ENCODE results near the gene GABRG3.
"Not testable (repeated sequence)": the region's sequence is repeated elsewhere in the genome, so short reads cannot be mapped to it uniquely, and the experiment has no call there.

Gene GABRG3

DNA sequence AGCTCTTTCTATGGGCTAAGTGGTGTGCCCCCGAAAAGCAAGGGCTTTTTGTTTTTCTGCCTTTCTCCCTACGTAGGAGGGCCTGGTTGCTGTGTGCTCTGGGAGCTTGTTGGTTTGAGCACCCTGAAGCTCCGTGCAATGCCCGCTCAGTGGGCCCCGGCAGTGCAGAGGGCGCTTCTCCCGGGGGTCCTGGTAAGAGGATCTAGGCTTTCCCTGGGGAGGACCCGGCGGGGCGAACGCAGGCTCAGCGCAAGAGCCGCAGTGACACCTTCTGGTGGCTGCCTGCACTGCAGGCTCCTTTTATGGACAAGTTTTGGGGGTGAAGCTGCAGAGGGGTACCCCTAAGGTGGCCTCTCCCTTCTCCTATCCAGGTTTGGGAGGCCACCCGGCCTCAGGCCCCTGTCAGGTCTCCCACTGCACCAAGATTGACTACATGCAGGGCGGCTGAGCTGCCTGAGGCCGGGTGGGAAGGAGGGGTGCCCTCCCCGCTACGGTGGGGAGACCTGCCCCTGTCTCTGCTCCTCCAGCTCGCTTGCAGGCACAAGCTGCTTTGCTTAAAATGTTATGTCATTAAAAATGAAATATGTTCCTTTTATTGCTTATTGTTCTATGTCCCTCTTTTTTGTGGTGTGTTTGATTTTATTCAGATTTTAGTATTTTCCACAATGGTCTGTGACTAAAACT lies 387.9 kb downstream of the GABRG3 start:
- no peak for DNase-seq

- DNase-seq = no peak
These were observed 388.6 kb downstream of the GABRG3 start for GRCh38 chr15:27359586-27359985.

GRCh38 chr15:27360316-27360715 lies 389.3 kb downstream of the GABRG3 start:
- DNase-seq = no peak

- DNase-seq = no peak
These were observed 390.5 kb downstream of the GABRG3 start for GRCh38 chr15:27361438-27361837.

DNA sequence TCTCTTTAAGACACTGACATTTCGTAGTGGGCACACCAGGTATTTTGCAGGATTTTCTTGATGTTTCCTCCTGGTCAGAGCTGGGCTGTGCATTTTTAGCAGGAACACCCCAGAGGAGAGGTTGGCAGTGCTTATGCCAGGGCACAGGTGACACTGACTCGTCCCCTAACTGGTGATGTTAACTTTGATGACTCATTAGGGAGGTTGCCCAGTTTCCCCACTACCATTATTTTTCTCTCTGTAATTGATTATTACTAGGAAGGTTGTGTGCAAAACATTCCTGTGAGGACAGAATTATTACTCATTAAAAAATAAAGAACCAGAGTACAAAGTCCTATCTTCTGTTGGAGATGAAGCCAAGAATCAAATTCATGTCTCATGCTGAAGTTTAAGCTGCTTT lies 394.5 kb downstream of the GABRG3 start:
- no peak for DNase-seq

- not testable (repeated sequence) for DNase-seq
These were observed 406.4 kb downstream of the GABRG3 start for GRCh38 chr15:27377391-27377790.

- DNase-seq = no peak
These were observed 411.5 kb downstream of the GABRG3 start for GRCh38 chr15:27382361-27383025.

GRCh38 chr15:27383726-27384125 lies 412.7 kb downstream of the GABRG3 start:
- no peak for DNase-seq

- DNase-seq = no peak
These were observed 421.2 kb downstream of the GABRG3 start for GRCh38 chr15:27392163-27392562.

DNA sequence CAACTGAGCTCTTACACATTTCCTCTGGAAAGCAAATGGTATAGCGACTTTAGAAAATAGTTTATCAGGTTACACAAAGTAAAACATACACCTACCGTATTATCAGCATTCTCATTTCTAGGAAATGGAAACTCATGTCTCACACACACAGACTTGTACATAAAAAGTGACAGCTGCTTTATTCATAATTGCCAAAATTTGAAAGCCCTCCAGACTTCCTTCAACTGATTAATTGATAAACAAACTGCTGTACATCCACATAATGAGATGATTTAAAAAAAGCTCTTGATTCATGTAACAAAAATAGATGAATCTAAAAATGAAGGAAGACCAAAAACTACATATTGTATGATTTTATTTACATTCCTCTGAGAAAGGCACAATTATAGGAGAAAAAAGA lies 425.5 kb downstream of the GABRG3 start:
- DNase-seq = no peak

DNA sequence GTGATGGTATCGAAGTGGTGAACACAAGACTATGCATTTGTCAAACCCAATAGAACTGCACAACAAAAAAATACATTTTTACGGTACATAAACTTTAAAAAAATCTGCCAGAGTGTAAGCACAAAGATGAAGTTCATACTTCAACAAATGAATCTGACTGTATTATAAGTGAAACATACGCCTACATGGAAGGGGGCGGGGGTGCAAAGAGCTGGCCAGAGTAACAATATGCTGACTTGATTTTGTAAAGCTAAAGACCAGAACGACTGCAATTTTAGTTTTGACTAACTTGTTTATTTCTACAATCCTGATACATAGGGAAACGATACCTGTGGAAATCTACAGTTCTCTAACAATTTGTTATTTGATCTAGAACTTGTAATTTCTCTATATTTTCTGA lies 426.0 kb downstream of the GABRG3 start:
- DNase-seq = no peak

GRCh38 chr15:27398631-27399161 lies 427.7 kb downstream of the GABRG3 start:
- DNase-seq = no peak

- no peak for DNase-seq
These were observed 428.3 kb downstream of the GABRG3 start for GRCh38 chr15:27399241-27399640.

GRCh38 chr15:27401471-27401870 lies 430.5 kb downstream of the GABRG3 start:
- no peak for DNase-seq

GRCh38 chr15:27408428-27408827 lies 437.4 kb downstream of the GABRG3 start:
- no peak for DNase-seq

DNA sequence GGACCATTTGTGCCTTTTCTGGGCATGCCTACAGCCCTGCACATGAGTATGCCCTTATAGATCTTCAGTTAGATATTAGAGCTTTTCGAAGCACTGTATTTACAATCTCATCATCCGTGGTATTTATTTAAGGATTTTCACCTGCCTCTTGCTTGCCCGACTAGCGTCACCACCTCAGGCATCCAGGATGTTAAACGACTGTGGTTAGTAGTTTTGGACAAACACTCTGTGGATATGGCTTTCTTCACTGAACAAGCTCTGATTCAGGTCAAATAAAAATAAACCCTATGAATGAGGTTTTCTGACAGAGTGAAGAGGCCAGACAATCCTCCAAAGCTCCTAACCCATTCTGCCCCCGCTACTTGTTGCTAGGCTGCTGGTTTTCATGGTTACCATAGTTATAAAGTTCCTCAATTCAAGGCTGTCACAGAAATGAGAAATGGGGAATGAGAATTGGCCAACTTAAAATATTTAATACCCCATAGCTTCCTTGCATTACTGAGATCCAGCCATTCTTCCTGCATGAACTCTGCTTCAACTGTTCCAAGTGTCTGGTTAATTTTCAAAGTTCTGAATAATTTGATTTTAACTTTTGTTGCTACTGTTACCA lies 440.1 kb downstream of the GABRG3 start:
- no peak for DNase-seq

DNA sequence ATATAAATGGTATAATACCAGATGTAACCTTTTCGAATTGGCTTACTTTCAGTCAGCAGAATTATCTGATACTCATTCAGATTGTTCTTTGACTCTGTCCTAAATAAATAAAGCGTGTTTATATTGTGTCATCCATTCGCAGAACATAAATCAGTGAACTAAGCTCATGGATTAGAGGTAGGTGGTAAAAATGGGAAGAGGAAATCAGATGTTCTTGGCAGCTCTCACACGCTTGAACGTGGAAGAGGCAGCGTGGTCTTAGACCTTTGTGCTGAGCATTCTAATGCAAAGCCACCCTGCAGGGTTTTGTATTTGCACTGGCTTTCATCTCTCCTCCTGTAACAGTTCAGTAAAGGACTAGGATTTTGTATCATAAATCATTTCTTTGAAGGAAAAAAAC lies 441.4 kb downstream of the GABRG3 start:
- DNase-seq = no peak

GRCh38 chr15:27414168-27414870 lies 443.3 kb downstream of the GABRG3 start:
- DNase-seq = no peak

GRCh38 chr15:27418726-27419125 lies 447.7 kb downstream of the GABRG3 start:
- DNase-seq = no peak

DNA sequence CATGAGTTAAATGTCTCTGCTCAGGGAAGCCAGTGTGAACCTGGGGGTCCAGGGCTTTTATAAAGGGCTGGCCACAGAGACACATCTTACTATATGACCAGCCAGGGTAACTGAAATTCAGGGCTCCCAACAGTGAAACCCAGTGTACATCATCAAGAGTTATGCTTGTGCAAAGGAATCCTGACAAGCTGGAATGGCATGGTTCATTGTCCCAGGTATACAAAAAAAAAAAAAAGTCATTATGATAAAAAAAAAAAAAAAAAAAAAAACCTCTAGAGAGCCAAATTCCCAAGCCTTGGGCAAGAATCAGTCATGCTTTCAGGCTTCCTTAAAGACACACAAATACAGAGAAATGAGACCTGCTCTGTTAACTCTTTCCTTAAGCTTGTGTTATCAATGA lies 452.0 kb downstream of the GABRG3 start:
- DNase-seq = no peak

GRCh38 chr15:27426805-27427204 lies 455.8 kb downstream of the GABRG3 start:
- DNase-seq = peak; percentile 54

DNA sequence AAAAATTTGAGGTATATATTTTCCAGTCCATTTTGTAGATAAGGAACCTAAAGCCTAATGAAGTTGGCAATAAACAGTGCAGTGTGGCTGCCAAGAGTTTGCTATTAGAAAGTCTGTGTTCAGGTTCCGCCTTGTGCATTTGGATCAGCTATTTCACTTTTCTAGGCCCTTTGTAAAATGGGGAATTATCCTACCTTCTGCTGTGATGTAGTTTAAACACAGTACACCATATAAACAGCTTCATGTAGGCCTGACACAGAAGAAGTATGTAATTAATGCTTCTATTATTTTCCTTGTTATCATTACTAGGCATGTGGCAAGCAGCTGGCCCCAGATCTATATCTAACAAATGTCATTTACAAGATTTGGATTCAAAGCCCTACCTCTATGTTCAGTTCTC lies 456.3 kb downstream of the GABRG3 start:
- DNase-seq = peak; percentile 28

DNA sequence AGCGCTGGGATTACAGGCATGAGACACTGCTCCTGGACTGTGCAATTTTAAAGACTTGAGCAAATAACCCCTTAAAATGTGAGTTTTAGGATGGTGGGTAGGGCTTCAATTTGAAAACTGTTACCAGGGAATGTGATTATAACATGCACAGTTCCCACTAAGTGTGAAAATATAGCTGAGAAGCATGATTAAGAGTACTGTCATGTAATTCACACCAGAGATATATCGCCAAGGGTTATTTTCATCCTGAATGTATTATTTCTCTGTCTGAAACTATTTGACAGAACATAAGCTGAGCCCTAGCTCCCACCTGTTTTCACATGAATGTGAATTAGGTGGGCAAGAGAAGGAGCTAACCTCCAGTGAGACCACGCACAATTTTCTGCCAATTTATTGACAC lies 457.2 kb downstream of the GABRG3 start:
- DNase-seq = no peak

GRCh38 chr15:27429577-27429976 lies 458.6 kb downstream of the GABRG3 start:
- no peak for DNase-seq
